Activated naive CD4-positive, alpha-beta T cell treated with anti-CD3 and anti-CD28 coated beads, Interleukin-2, amount 50 U/mL, for 24 hours (primary cell): Measurements from ENCODE around the gene SGCA.

Source experiments
- H3K27ac Mint-ChIP-seq: one replicate; pipeline ENCODE4 v1.8.0; 2021; ENCODE audit warnings: mild to moderate bottlenecking, mixed read lengths
- H3K27me3 Mint-ChIP-seq: one replicate; pipeline ENCODE4 v1.8.0; 2021; ENCODE audit warnings: mixed read lengths
- H3K36me3 Mint-ChIP-seq: one replicate; pipeline ENCODE4 v1.8.0; 2021; ENCODE audit warnings: mixed read lengths
- H3K4me1 Mint-ChIP-seq: one replicate; pipeline ENCODE4 v1.8.0; 2021; ENCODE audit warnings: mixed read lengths
- H3K4me3 Mint-ChIP-seq: one replicate; pipeline ENCODE4 v1.8.0; 2021; ENCODE audit warnings: mild to moderate bottlenecking, mixed read lengths
- H3K9me3 Mint-ChIP-seq: one replicate; pipeline ENCODE4 v1.8.0; 2021; ENCODE audit warnings: mixed read lengths

Gene SGCA

DNA sequence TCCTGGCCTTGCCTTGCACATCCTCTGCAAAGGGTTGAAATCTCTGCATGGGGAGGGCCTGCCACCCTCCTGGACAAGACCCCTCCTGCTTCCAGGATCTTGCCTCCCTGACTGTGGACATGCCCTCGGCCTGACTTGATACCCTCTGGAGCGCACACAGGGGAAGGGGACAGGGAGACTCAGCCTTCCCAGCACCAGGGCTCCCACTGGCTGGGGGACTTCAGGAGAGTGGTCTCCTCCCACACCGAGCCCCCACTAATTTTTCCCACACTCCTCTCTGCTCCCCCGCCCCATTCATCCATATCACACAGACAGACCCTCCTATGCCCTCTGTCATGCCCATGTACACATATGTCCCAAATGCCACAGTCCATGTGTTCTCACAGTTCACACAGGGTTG lies 14.3 kb downstream of the SGCA start:
- Mint-ChIP-seq H3K27ac (no peak overlapping the region), H3K4me3 (no peak overlapping the region), H3K36me3 (no peaks in the 10 kb centered on the region), H3K4me1 (peaks cover 25% of the 10 kb centered on the region), H3K9me3 (no peaks in the 10 kb centered on the region), H3K27me3 (no peaks in the 10 kb centered on the region)

- Mint-ChIP-seq H3K27ac (no peak overlapping the region), H3K27me3 (no peaks in the 10 kb centered on the region), H3K4me3 (no peak overlapping the region), H3K36me3 (no peaks in the 10 kb centered on the region), H3K4me1 (peaks cover 25% of the 10 kb centered on the region), H3K9me3 (no peaks in the 10 kb centered on the region)
These were observed 14.8 kb downstream of the SGCA start for GRCh38 chr17:50180620-50181019.

DNA sequence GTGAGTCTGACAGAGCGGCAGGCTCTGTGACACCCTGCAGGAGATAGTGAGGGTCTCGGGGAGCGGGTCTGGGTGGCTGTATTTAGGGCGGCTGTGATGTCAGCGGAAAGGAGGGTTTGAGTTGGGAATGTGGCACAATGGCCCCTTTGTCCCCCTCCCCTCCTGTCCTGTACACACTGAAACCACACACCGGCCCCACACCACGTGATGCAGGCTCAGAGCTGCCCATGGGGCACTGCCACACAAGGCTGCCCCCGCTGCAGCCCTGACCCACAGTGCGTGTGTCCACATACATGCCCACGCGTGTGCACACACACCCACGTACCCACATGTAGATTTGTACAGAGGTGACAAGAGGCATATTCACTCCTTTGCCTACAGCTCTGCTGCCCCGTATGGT lies 15.3 kb downstream of the SGCA start:
- H3K4me3 Mint-ChIP-seq = no peak overlapping the region
- H3K27me3 Mint-ChIP-seq = no peaks in the 10 kb centered on the region
- H3K9me3 Mint-ChIP-seq = no peaks in the 10 kb centered on the region
- H3K27ac Mint-ChIP-seq = peak overlapping the region; percentile 72
- H3K4me1 Mint-ChIP-seq = peaks cover 25% of the 10 kb centered on the region
- no peaks in the 10 kb centered on the region for H3K36me3 Mint-ChIP-seq

DNA sequence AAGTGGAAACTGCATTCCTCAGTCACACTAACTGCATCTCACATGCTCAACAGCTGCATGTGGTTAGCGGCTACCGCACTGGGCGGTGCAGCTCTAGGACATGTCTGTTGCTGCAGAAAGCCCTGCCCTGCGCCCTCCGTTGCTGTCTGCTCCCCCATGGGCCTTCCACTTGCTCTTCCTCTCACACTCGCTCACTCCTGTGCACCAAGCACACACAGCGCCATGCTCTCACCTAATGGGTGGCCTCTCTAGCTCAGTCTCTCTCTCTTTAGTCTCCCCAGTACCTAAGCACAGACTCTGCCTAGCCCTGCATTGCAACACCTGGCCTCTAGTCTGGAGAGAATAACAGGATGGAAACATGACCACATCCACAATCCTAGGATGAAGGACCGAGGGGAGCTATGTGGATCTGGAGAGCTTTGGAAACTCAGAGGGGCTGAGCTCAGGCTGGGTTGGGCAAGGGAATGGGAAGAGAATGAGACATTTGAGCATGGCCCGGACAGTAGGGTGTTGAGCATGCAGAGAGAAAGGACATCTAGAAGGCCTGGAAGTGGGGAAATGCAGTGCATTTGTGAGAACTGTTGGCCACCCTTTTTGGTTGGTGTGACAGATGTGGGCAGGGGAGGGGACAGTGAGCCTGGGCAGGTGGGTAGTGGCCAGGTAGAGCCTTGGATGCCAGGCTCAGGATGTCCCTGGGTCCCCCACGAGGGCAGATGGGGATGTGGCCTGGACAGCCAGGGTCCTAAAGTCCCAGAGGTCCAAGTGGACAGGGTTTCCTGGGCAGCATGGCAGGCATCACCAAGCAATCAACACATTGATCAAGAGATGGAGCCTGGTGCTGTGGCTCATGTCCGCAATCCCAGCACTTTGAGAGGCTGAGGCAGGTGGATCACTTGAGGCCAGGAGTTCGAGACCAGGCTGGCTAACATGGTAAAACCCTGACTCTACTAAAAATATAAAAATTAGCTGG lies 16.1 kb downstream of the SGCA start:
- no peak overlapping the region for H3K27ac Mint-ChIP-seq
- no peaks in the 10 kb centered on the region for H3K27me3 Mint-ChIP-seq
- H3K4me3 Mint-ChIP-seq = no peak overlapping the region
- H3K4me1 Mint-ChIP-seq = peaks cover 25% of the 10 kb centered on the region
- no peaks in the 10 kb centered on the region for H3K9me3 Mint-ChIP-seq
- H3K36me3 Mint-ChIP-seq = no peaks in the 10 kb centered on the region

DNA sequence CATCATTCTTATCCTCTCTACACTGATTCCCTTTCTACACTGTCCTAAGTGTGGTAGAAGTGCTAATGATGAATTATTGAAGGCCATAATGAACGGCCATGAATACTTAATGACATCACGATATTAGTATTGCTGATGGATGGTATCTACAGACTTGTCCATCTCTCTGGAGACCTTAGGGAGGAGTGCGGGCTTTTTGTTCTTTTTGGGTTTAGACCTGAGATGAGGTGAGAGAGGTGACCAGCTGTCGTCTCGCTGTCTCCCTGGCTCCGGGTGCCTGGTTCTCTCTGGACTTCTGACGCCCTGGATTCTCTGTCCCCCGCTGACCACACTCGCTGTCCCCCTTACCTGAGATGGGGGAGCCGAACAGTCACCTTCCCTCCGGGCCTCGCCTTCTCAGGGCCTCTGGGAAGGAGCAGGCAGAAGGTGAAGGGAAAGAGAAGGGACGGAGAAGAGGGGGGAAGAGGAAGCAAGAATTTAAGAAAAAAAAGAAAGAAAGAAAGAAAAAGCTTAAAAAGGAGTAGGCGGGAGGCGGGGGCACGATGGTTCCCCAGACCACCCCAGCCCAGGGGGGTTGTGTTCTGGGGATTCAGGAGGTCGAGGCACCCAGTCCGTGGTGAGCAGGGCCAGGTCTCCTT lies 17.1 kb downstream of the SGCA start:
- peaks cover 22% of the 10 kb centered on the region for H3K4me1 Mint-ChIP-seq
- H3K27ac Mint-ChIP-seq = no peak overlapping the region
- no peaks in the 10 kb centered on the region for H3K9me3 Mint-ChIP-seq
- no peaks in the 10 kb centered on the region for H3K36me3 Mint-ChIP-seq
- H3K4me3 Mint-ChIP-seq = peak overlapping the region; percentile 7
- no peaks in the 10 kb centered on the region for H3K27me3 Mint-ChIP-seq

GRCh38 chr17:50183421-50183994 lies 17.7 kb downstream of the SGCA start:
- no peak overlapping the region for H3K27ac Mint-ChIP-seq
- no peaks in the 10 kb centered on the region for H3K36me3 Mint-ChIP-seq
- H3K9me3 Mint-ChIP-seq = no peaks in the 10 kb centered on the region

DNA sequence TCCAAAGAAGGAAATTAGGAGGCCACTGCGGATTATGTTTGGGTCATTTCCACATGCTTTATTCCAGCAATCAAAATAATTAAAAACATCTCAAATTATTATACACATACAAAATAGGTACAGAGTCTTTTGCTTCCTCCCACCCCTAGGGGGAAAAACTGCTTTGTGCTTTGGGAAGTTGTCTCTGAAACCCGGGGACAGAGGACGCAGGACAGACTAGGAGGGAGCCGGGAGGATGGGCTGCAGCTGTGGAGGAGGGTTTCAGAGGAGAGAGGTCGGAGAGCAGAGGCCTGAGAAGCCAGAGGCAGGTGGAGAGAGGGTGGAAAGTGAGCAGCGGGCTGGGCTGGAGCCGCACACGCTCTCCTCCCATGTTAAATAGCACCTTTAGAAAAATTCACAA lies 18.3 kb downstream of the SGCA start:
- no peaks in the 10 kb centered on the region for H3K9me3 Mint-ChIP-seq
- H3K27ac Mint-ChIP-seq = no peak overlapping the region
- H3K36me3 Mint-ChIP-seq = no peaks in the 10 kb centered on the region
- no peak overlapping the region for H3K4me3 Mint-ChIP-seq
- no peaks in the 10 kb centered on the region for H3K27me3 Mint-ChIP-seq
- H3K4me1 Mint-ChIP-seq = peaks cover 16% of the 10 kb centered on the region

More at GRCh38 chr17:50183421-50183994, 17.7 kb downstream of the SGCA start:
- Mint-ChIP-seq H3K4me3 (no peak overlapping the region), H3K4me1 (peaks cover 16% of the 10 kb centered on the region), H3K27me3 (no peaks in the 10 kb centered on the region)

GRCh38 chr17:50184611-50185398 lies 19.0 kb downstream of the SGCA start:
- Mint-ChIP-seq H3K36me3 (no peaks in the 10 kb centered on the region), H3K27me3 (no peaks in the 10 kb centered on the region), H3K9me3 (no peaks in the 10 kb centered on the region), H3K4me1 (peaks cover 16% of the 10 kb centered on the region), H3K27ac (no peak overlapping the region), H3K4me3 (no peak overlapping the region)

- Mint-ChIP-seq H3K27ac (no peak overlapping the region), H3K27me3 (no peaks in the 10 kb centered on the region), H3K36me3 (no peaks in the 10 kb centered on the region), H3K4me3 (no peak overlapping the region), H3K4me1 (peaks cover 16% of the 10 kb centered on the region), H3K9me3 (no peaks in the 10 kb centered on the region)
These were observed 20.0 kb downstream of the SGCA start for GRCh38 chr17:50185631-50186471.

GRCh38 chr17:50186661-50187393 lies 21.0 kb downstream of the SGCA start:
- Mint-ChIP-seq H3K4me3 (no peak overlapping the region), H3K27me3 (no peaks in the 10 kb centered on the region), H3K9me3 (no peaks in the 10 kb centered on the region), H3K36me3 (no peaks in the 10 kb centered on the region), H3K27ac (no peak overlapping the region), H3K4me1 (peaks cover 16% of the 10 kb centered on the region)

- H3K36me3 Mint-ChIP-seq = no peaks in the 10 kb centered on the region
- peaks cover 16% of the 10 kb centered on the region for H3K4me1 Mint-ChIP-seq
- no peak overlapping the region for H3K27ac Mint-ChIP-seq
- H3K9me3 Mint-ChIP-seq = no peaks in the 10 kb centered on the region
- H3K4me3 Mint-ChIP-seq = no peak overlapping the region
- H3K27me3 Mint-ChIP-seq = no peaks in the 10 kb centered on the region
These were observed 21.6 kb downstream of the SGCA start for GRCh38 chr17:50187394-50187725.

GRCh38 chr17:50187751-50188530 lies 22.1 kb downstream of the SGCA start:
- Mint-ChIP-seq H3K27ac (no peak overlapping the region), H3K27me3 (no peaks in the 10 kb centered on the region), H3K4me3 (no peak overlapping the region), H3K4me1 (peaks cover 12% of the 10 kb centered on the region), H3K36me3 (no peaks in the 10 kb centered on the region), H3K9me3 (no peaks in the 10 kb centered on the region)

- H3K27ac Mint-ChIP-seq = peak overlapping the region; percentile 51
- H3K4me3 Mint-ChIP-seq = no peak overlapping the region
- H3K4me1 Mint-ChIP-seq = peaks cover 8% of the 10 kb centered on the region
- H3K27me3 Mint-ChIP-seq = no peaks in the 10 kb centered on the region
- no peaks in the 10 kb centered on the region for H3K36me3 Mint-ChIP-seq
- H3K9me3 Mint-ChIP-seq = no peaks in the 10 kb centered on the region
These were observed 22.7 kb downstream of the SGCA start for GRCh38 chr17:50188531-50188920.
